Body of pancreas (tissue), 4 donors: ENCODE results near the gene RABL2A.
"Not testable (repeated sequence)": the region's sequence is repeated elsewhere in the genome, so short reads cannot be mapped to it uniquely, and the experiment has no call there.

Experiments used
- CTCF ChIP-seq, 7 experiments: fragments of 450-650 bp in 4 of 7; fragments of 200-600 bp in 3 of 7; sonication (generic) in 3 of 7; IDR thresholded peaks; one replicate each; pipeline ENCODE4 v1.5.1; 2016 to 2019; ENCODE audit warnings: antibody characterized with exemption in 7 of 7
- POLR2A ChIP-seq, 3 donors: fragments of 450-650 bp; IDR thresholded peaks; one replicate each; pipeline ENCODE4 v1.6.1; 2016; ENCODE audit warnings: antibody characterized with exemption in 3 of 3, mild to moderate bottlenecking in 2 of 3

GRCh38 chr2:113656031-113656624 is 29.1 kb downstream of the RABL2A start:
- not testable (repeated sequence) for TF ChIP-seq CTCF, POLR2A (IDR thresholded peaks at IDR 0.05)
